K562 (cell line): ENCODE data around the gene THBS1. TPM values are rescaled to one million over a fixed set of nuclear protein-coding genes. Genes with fewer than 3 reads are reported as not detected.

Source experiments
- CEBPG ChIP-seq, 3 experiments: fragments of 200-800 bp in 1 of 3; sonication (Bioruptor generic) in 1 of 3; sonication (generic) in 1 of 3; formaldehyde crosslinking in 1 of 3; IDR thresholded peaks in 2 of 3; conservative IDR thresholded peaks in 1 of 3; 2 replicates each; pipeline versions ENCODE4 v1.6.1 to v1.8.0; 2016 to 2022; ENCODE audit warnings: missing compliant biosample characterization in 2 of 3, missing genetic modification characterization in 2 of 3, mild to moderate bottlenecking in 1 of 3, missing genetic modification reagents in 1 of 3
- MECOM ChIP-seq: fragments of 250-450 bp; sonication (Bioruptor Pico); IDR thresholded peaks from 2 replicates; pipeline ENCODE4 v1.8.0; 2022; ENCODE audit warnings: inconsistent platforms
- YBX1 ChIP-seq: fragments of 450-650 bp; IDR thresholded peaks from 2 replicates; pipeline ENCODE4 v1.7.1; 2016; ENCODE audit warnings: mild to moderate bottlenecking
- polyA plus RNA-seq, 8 experiments: library from polyadenylated mRNA; depleted of rRNA in 4 of 8; stranded (reverse) in 5 of 8; unstranded in 3 of 8; fragments of >200 nt; fragmentation: Nextera tagmentation in 2 of 8; fragmentation: Illumina TruSeq in 1 of 8; extraction: Ambion mirVana in 2 of 8; extraction: Trizol in 1 of 8; gene quantifications; 2 replicates each; pipeline versions ENCODE4 v1.2.1 to v1.2.3, GENCODE V29; 2011 to 2014; ENCODE audit warnings: inconsistent platforms in 1 of 8, missing spikeins in 1 of 8
- total RNA-seq, 7 experiments: library from RNA; depleted of rRNA in 6 of 7; stranded (reverse); fragments of >200 nt in 6 of 7; fragmentation: Illumina TruSeq in 2 of 7; extraction: Trizol in 2 of 7; gene quantifications; 2 replicates each; pipeline versions ENCODE4 v1.2.1 to v1.2.3, GENCODE V29; 2011 to 2021; ENCODE audit warnings: low replicate concordance in 1 of 7
- TF ChIP-seq, protein P1 (sequence below): fragments of 250-450 bp; sonication (Bioruptor Pico); IDR thresholded peaks from 2 replicates; pipeline ENCODE4 v1.5.0; 2022; ENCODE audit warnings: mild to moderate bottlenecking
- TF ChIP-seq, protein P2 (sequence below): sonication (generic); formaldehyde crosslinking; IDR thresholded peaks from 2 replicates; pipeline ENCODE4 v1.8.1; 2023; ENCODE audit warnings: mild to moderate bottlenecking, missing genetic modification reagents, moderate library complexity

The THBS1 gene
- total and polyA plus RNA-seq, 9 of the 15 experiments (the other 6 are each of a cell fraction or from before 2014, with no cell fraction given): 0.04 to 1.3 (median 0.40) TPM

DNA sequence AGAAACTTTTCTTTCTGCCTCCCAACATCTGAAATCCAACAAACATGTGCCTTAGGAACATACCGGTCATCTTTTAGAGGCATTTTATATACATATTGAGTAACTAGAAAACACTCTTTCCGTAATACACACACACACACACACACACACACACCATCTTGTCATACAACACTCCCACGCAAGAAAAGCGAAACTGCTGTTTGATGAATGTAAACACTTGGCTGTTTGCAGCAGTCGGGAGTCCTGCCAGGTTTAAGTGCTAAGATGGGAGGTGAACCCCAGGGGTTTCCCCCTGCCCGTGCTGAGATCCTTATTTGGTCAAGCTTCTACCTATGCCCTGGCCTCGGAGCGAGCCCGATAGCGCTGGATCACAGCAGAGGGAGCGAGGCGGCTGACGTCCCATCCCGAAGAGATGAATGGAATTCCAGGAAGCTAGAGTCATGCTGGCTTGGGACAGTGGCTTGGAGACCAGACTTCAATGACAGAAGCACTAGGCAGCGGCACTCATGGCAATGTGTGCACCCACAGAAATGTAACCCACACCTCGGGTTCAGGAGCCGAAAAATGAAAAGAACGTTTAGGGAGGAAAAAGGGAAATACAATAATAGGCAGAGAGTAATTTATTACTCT, 1.3 kb upstream of the THBS1 start (continued):
- TF ChIP-seq, protein P1, sequence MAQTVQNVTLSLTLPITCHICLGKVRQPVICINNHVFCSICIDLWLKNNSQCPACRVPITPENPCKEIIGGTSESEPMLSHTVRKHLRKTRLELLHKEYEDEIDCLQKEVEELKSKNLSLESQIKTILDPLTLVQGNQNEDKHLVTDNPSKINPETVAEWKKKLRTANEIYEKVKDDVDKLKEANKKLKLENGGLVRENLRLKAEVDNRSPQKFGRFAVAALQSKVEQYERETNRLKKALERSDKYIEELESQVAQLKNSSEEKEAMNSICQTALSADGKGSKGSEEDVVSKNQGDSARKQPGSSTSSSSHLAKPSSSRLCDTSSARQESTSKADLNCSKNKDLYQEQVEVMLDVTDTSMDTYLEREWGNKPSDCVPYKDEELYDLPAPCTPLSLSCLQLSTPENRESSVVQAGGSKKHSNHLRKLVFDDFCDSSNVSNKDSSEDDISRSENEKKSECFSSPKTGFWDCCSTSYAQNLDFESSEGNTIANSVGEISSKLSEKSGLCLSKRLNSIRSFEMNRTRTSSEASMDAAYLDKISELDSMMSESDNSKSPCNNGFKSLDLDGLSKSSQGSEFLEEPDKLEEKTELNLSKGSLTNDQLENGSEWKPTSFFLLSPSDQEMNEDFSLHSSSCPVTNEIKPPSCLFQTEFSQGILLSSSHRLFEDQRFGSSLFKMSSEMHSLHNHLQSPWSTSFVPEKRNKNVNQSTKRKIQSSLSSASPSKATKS: no peak
- TF ChIP-seq MECOM (no peak), CEBPG (CRISPR knock-in tag; IDR thresholded peaks at IDR 0.05) (no peak), CEBPG (tag; conservative IDR thresholded peaks at IDR 0.05 in 1 of 2, IDR thresholded peaks at IDR 0.05 in 1 of 2) (no peak), YBX1 (no peak)
- TF ChIP-seq, protein P2, sequence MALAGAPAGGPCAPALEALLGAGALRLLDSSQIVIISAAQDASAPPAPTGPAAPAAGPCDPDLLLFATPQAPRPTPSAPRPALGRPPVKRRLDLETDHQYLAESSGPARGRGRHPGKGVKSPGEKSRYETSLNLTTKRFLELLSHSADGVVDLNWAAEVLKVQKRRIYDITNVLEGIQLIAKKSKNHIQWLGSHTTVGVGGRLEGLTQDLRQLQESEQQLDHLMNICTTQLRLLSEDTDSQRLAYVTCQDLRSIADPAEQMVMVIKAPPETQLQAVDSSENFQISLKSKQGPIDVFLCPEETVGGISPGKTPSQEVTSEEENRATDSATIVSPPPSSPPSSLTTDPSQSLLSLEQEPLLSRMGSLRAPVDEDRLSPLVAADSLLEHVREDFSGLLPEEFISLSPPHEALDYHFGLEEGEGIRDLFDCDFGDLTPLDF (CRISPR knock-in tag): no peak
- TF ChIP-seq, all 486 proteins: peak for 0
